ENCODE data around the gene ST7L. TPM values are rescaled to one million over a fixed set of nuclear protein-coding genes. Genes with fewer than 3 reads are reported as not detected.

Gene ST7L
- total RNA-seq, 2 donors from 2014 or later, result 18.0 to 18.2 TPM

DNA sequence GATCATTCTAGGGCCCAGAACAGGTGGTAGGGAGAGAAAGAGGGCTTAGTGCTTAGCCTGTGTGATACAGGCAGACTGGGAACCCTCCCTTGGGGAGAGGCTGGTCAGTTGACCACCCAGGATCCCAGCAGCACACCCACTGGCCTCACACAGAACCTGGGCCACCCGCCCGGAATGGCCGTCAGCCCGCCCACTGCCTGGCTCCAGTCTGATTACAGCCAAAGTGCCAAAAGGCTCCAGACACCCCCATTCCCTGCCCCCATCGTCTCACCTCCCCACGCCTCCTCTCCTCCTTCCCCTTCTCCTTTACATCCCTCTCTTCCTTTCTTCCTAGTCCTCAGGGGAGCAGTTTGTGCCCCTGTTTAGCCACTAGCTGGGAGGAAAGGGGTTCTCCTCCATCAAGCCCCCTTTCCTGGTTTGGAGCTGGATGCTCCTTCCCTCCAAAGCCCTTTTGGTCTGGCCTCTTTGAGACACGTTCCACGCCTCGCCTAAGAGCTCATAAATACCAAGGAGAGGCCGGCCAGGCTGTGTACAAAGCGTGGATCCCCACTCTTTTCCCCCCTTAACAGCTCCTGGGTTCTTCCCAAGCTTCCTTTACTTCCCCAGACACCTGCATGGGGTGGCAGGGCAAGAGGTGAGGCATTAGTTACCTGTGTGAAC is 114.8 kb downstream of the ST7L start:
- TF ChIP-seq, protein P1, sequence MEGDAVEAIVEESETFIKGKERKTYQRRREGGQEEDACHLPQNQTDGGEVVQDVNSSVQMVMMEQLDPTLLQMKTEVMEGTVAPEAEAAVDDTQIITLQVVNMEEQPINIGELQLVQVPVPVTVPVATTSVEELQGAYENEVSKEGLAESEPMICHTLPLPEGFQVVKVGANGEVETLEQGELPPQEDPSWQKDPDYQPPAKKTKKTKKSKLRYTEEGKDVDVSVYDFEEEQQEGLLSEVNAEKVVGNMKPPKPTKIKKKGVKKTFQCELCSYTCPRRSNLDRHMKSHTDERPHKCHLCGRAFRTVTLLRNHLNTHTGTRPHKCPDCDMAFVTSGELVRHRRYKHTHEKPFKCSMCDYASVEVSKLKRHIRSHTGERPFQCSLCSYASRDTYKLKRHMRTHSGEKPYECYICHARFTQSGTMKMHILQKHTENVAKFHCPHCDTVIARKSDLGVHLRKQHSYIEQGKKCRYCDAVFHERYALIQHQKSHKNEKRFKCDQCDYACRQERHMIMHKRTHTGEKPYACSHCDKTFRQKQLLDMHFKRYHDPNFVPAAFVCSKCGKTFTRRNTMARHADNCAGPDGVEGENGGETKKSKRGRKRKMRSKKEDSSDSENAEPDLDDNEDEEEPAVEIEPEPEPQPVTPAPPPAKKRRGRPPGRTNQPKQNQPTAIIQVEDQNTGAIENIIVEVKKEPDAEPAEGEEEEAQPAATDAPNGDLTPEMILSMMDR (conservative IDR thresholded peaks at IDR 0.05), result no peak
- H3K4me3 Mint-ChIP-seq, result no peak overlapping the region
- H3K27ac ChIP-seq (ENCODE audit: low read depth, low read length), result no peak overlapping the region
- H3K9ac ChIP-seq (ENCODE audit: extremely low read depth, low read length, poor library complexity, severe bottlenecking), result no peak overlapping the region
- H3K27ac Mint-ChIP-seq, result no peak overlapping the region
- H3K4me3 ChIP-seq (ENCODE audit: low read length), result no peak overlapping the region
- peaks cover 86% of the 10 kb centered on the region for H3K27me3 ChIP-seq (ENCODE audit: control insufficient read depth, insufficient read depth, low read length, poor library complexity, severe bottlenecking)
- DNase-seq, result no peak
- H3K9me3 ChIP-seq (ENCODE audit: control insufficient read depth, low read length), result no peaks in the 10 kb centered on the region
- no peaks in the 10 kb centered on the region for H3K36me3 ChIP-seq (ENCODE audit: control insufficient read depth, insufficient read depth, low read length)
- H3K36me3 Mint-ChIP-seq (ENCODE audit: low read depth), result no peaks in the 10 kb centered on the region
- peaks cover 12% of the 10 kb centered on the region for H3K4me1 Mint-ChIP-seq
- H3K4me1 ChIP-seq (ENCODE audit: control insufficient read depth, insufficient read depth, low read length), result no peaks in the 10 kb centered on the region
- H3K27me3 Mint-ChIP-seq (ENCODE audit: insufficient read depth), result peaks cover 86% of the 10 kb centered on the region
- H3K9me3 Mint-ChIP-seq, result no peaks in the 10 kb centered on the region
- WGBS, 2 experiments (ENCODE audit: insufficient coverage in 1 of 2, insufficient read length in 1 of 2), result 79 to 83% methylated on average over 7 to 11 of the region's 11 CpGs

DNA sequence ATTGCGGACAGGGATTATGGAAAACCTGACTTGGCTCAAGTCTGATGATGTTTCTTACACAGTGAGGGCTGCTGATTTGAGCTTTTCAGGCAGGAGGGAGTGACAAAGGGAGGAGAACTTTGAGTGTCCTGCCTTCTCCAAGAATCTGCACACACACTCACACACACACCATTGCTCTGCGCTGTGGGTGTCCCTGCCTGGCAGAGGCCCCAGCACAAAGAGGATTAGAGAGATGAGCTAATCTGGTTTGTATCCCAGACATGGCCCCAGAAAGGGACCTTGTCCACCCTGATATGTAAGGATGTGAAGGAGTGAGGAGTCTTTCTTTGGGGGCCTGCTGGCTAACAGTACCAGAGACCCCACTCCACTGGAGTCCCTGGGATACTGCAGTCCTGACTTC is 116.1 kb downstream of the ST7L start:
- Histone ChIP-seq H3K27ac (ENCODE audit: low read depth, low read length) (no peak overlapping the region), H3K4me3 (ENCODE audit: low read length) (peak overlapping the region; percentile 79), H3K36me3 (ENCODE audit: control insufficient read depth, insufficient read depth, low read length) (no peaks in the 10 kb centered on the region), H3K9me3 (ENCODE audit: control insufficient read depth, low read length) (no peaks in the 10 kb centered on the region), H3K4me1 (ENCODE audit: control insufficient read depth, insufficient read depth, low read length) (no peaks in the 10 kb centered on the region), H3K9ac (ENCODE audit: extremely low read depth, low read length, poor library complexity, severe bottlenecking) (no peak overlapping the region), H3K27me3 (ENCODE audit: control insufficient read depth, insufficient read depth, low read length, poor library complexity, severe bottlenecking) (peaks cover 73% of the 10 kb centered on the region)
- DNase-seq, result no peak
- peaks cover 12% of the 10 kb centered on the region for H3K4me1 Mint-ChIP-seq
- 67 to 74% methylated on average over 1 to 2 of the region's 2 CpGs for WGBS, 2 experiments (ENCODE audit: insufficient coverage in 1 of 2, insufficient read length in 1 of 2)
- peaks cover 87% of the 10 kb centered on the region for H3K27me3 Mint-ChIP-seq (ENCODE audit: insufficient read depth)
- H3K27ac Mint-ChIP-seq, result no peak overlapping the region
- TF ChIP-seq, protein P1 (conservative IDR thresholded peaks at IDR 0.05), result no peak
- peak overlapping the region; percentile 52 for H3K4me3 Mint-ChIP-seq
- H3K36me3 Mint-ChIP-seq (ENCODE audit: low read depth), result no peaks in the 10 kb centered on the region
- H3K9me3 Mint-ChIP-seq, result no peaks in the 10 kb centered on the region

DNA sequence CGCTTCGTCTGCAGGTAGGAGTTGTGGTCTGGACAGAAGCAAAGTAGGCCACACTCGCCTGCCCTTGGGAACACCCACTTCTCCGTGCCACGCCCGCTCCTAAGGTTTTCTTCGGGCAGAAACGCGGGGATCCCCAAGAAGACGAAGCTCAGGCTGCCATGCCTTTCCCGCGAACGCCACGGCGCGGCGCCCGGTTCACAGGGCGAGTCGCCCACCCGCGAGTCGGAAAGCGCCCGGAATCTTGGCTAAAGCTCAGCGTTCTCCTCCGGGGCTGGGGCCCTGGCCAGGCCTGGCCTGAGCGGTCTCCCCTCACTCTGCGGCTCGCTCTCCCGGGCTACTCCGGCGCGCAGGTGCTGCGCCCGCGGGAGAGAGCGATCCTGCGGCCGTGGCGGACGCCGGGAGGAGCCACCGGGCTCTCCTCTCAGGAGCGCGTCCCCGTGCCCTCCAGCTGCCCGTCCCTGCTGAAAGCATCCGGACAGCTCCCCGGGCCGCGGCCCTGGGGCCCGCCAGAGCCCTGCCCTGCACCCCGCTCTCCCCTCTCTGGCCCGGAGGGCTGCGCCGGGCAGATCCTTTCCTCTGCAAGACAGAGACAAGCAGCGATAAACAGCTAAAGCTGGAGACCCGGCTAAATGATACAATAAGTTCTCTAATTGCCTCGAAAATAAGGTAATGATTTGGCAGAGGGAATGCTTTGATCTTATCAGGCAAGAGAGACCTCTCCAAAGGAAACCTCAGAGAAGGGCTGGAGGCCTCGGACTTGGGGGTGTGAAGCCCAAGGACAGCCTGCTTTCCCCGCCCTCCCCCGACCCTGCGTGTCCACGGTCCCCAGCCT is 116.9 kb downstream of the ST7L start:
- no peaks in the 10 kb centered on the region for H3K36me3 Mint-ChIP-seq (ENCODE audit: low read depth)
- Histone ChIP-seq H3K4me3 (ENCODE audit: low read length) (peak overlapping the region; percentile 79), H3K27me3 (ENCODE audit: control insufficient read depth, insufficient read depth, low read length, poor library complexity, severe bottlenecking) (peaks cover 65% of the 10 kb centered on the region), H3K4me1 (ENCODE audit: control insufficient read depth, insufficient read depth, low read length) (no peaks in the 10 kb centered on the region), H3K9ac (ENCODE audit: extremely low read depth, low read length, poor library complexity, severe bottlenecking) (no peak overlapping the region), H3K27ac (ENCODE audit: low read depth, low read length) (no peak overlapping the region), H3K9me3 (ENCODE audit: control insufficient read depth, low read length) (no peaks in the 10 kb centered on the region), H3K36me3 (ENCODE audit: control insufficient read depth, insufficient read depth, low read length) (no peaks in the 10 kb centered on the region)
- WGBS, 2 experiments (ENCODE audit: insufficient coverage in 1 of 2, insufficient read length in 1 of 2), result 5 to 7% methylated on average over 18 to 65 of the region's 65 CpGs
- peaks cover 12% of the 10 kb centered on the region for H3K4me1 Mint-ChIP-seq
- DNase-seq, result peak; percentile 82
- no peak overlapping the region for H3K27ac Mint-ChIP-seq
- peak overlapping the region; percentile 52 for H3K4me3 Mint-ChIP-seq
- H3K9me3 Mint-ChIP-seq, result no peaks in the 10 kb centered on the region
- peaks cover 81% of the 10 kb centered on the region for H3K27me3 Mint-ChIP-seq (ENCODE audit: insufficient read depth)
- TF ChIP-seq, protein P1 (conservative IDR thresholded peaks at IDR 0.05), result peak; percentile 54
